ENCODE data around the gene MTREX. TPM values are rescaled to one million over a fixed set of nuclear protein-coding genes. Genes with fewer than 3 reads are reported as not detected.
A peak's percentile ranks its signal among the peaks of the same experiment; 100 is the strongest.

The MTREX gene
- total RNA-seq, 1 donor from 2014 or later: 35.7 TPM

DNA sequence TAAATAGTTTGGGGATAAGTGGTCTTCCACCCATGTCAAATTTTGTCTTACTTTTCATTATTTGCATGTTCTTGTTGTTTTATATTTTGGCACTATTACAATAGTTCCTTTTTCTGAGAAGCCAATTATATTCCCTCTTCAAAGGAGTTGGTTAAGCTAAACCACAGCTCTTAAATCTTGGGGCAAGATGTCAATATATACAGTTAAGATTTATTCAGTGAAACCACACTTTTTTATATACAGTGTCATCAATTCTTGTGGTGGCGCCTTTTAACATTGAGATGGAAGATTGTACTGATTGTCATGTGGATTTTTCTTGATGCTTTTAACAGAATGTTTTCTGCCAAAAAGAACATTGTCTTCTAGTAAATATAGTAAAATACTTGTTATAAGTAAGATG lies 104.1 kb downstream of the MTREX start:
- no peak overlapping the region for H3K4me3 ChIP-seq (ENCODE audit: low read depth, low read length)
- H3K27me3 ChIP-seq (ENCODE audit: control insufficient read depth, insufficient read depth, low read length): no peaks in the 10 kb centered on the region
- H3K36me3 ChIP-seq (ENCODE audit: control insufficient read depth, insufficient read depth, low read length): no peaks in the 10 kb centered on the region
- TF ChIP-seq, protein P1, sequence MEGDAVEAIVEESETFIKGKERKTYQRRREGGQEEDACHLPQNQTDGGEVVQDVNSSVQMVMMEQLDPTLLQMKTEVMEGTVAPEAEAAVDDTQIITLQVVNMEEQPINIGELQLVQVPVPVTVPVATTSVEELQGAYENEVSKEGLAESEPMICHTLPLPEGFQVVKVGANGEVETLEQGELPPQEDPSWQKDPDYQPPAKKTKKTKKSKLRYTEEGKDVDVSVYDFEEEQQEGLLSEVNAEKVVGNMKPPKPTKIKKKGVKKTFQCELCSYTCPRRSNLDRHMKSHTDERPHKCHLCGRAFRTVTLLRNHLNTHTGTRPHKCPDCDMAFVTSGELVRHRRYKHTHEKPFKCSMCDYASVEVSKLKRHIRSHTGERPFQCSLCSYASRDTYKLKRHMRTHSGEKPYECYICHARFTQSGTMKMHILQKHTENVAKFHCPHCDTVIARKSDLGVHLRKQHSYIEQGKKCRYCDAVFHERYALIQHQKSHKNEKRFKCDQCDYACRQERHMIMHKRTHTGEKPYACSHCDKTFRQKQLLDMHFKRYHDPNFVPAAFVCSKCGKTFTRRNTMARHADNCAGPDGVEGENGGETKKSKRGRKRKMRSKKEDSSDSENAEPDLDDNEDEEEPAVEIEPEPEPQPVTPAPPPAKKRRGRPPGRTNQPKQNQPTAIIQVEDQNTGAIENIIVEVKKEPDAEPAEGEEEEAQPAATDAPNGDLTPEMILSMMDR (IDR thresholded peaks at IDR 0.05; ENCODE audit: insufficient read depth, low read length, poor library complexity, severe bottlenecking): no peak
- no peak for DNase-seq (ENCODE audit: low read depth)

DNA sequence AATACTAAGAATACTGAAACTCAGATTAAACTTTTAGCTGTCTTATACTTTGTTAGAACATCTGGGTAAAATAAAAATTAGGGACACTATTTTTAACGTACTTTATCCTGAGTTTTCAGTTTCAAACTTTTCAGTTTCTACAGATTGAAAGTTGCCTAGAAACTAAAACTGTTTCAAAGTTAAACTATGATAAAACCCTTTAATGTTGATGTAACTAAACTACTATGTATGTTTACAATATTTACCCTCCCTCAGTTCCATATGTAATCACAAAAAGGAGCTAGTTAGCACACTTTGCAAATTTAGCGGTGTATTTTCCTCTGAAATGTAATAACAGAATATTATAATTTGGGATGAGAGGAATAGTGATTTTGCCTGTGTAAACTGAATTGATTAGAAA lies 105.9 kb downstream of the MTREX start:
- H3K27me3 ChIP-seq (ENCODE audit: control insufficient read depth, insufficient read depth, low read length): no peaks in the 10 kb centered on the region
- no peak overlapping the region for H3K4me3 ChIP-seq (ENCODE audit: low read depth, low read length)
- no peaks in the 10 kb centered on the region for H3K36me3 ChIP-seq (ENCODE audit: control insufficient read depth, insufficient read depth, low read length)
- DNase-seq (ENCODE audit: low read depth): no peak
- TF ChIP-seq, protein P1 (IDR thresholded peaks at IDR 0.05; ENCODE audit: insufficient read depth, low read length, poor library complexity, severe bottlenecking): no peak

DNA sequence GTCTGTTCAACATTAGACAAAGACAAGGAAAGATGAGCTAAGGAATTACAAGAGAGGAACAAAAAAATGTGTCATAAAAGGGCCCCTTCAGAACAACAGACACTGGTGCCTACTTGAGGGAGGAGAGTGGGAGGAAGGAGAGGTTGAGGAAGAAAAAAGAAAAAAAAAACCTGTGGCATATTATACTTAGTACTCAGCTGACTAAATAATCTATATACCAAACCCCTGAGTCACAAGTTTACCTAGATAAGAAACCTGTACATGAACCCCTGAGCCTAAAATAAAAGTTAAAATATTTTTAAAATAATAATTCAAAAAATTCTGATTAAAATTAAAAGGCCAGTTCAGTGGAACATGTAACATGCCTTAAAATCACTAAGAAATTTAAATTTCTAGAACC lies 107.3 kb downstream of the MTREX start:
- H3K27me3 ChIP-seq (ENCODE audit: control insufficient read depth, insufficient read depth, low read length): no peaks in the 10 kb centered on the region
- DNase-seq (ENCODE audit: low read depth): no peak
- H3K4me3 ChIP-seq (ENCODE audit: low read depth, low read length): no peak overlapping the region
- TF ChIP-seq, protein P1 (IDR thresholded peaks at IDR 0.05; ENCODE audit: insufficient read depth, low read length, poor library complexity, severe bottlenecking): no peak
- no peaks in the 10 kb centered on the region for H3K36me3 ChIP-seq (ENCODE audit: control insufficient read depth, insufficient read depth, low read length)

DNA sequence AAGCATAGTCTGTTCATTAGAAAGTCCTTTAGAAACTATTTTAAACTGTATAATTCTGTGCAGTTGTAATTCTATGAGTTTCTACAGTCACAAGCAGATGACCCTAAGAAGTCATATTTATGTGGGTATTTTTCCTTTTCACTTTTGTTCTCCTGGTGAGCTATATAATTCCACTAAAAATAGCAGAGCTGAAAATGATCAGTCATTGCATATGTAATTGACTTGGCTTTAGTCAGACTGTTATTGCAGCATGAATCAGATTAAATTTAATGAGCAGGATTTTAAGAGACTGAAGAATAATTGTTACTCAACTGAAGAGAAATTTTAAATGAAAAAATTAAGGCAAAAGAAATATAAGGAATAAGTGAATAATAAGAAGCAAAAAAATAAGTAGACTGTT lies 108.5 kb downstream of the MTREX start:
- peaks cover 1% of the 10 kb centered on the region for H3K36me3 ChIP-seq (ENCODE audit: control insufficient read depth, insufficient read depth, low read length)
- H3K4me3 ChIP-seq (ENCODE audit: low read depth, low read length): no peak overlapping the region
- TF ChIP-seq, protein P1 (IDR thresholded peaks at IDR 0.05; ENCODE audit: insufficient read depth, low read length, poor library complexity, severe bottlenecking): no peak
- no peak for DNase-seq (ENCODE audit: low read depth)
- H3K27me3 ChIP-seq (ENCODE audit: control insufficient read depth, insufficient read depth, low read length): no peaks in the 10 kb centered on the region

DNA sequence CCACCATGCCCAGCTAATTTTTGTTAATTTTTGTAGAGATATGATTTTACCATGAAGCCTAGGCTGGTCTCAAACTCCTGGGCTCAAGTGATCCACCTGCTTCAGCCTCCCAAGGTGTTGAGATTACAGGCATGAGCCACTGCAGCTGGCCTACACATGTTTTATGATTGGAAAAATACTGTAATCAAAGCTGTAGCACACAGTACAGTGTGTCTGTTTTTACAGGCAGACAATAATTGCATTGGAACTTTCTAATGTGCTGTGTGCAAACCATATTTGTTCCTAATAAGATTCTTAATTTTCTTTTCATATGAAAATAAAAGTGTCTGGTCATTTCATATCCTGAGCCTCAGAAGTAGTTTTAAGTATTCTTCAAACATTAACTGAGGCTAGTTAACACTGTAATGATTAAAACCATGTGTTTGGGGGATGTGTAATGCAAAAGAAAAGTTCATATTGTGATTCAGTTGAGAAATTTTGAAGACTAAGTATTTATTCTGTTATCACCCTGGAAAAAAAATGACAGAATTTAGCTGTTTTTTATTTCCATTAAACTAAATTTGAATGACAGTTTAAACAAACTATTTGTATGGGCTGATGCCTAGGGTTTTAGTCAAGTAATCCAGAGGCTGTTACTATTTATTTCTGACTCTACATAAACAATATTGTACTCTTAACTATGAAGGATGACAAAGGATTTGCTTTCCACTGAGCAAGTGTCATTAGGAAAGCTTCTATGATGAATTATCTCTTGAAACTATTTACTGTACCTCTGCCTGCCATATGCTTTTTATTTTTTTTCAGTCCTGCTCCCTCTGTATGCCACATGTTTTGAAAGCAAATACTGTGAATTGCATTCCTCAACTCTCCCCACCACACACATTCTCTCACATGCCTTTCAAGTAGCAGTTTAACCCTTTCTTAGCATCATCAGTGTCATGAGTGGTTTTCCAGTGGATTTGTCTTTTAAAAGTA lies 111.5 kb downstream of the MTREX start:
- Histone ChIP-seq H3K36me3 (ENCODE audit: control insufficient read depth, insufficient read depth, low read length) (peaks cover 1% of the 10 kb centered on the region), H3K4me3 (ENCODE audit: low read depth, low read length) (no peak overlapping the region), H3K27me3 (ENCODE audit: control insufficient read depth, insufficient read depth, low read length) (no peaks in the 10 kb centered on the region)
- TF ChIP-seq, protein P1 (IDR thresholded peaks at IDR 0.05; ENCODE audit: insufficient read depth, low read length, poor library complexity, severe bottlenecking): no peak
- peak; percentile 16 for DNase-seq (ENCODE audit: low read depth)
